Small intestine (tissue), 7 donors: Measurements from ENCODE around the gene TRIOBP. TPM values are rescaled to one million over a fixed set of nuclear protein-coding genes. Genes with fewer than 3 reads are reported as not detected.
"Not testable (repeated sequence)": the region's sequence is repeated elsewhere in the genome, so short reads cannot be mapped to it uniquely, and the experiment has no call there.

ENCODE experiments used
- DNase-seq, 2 donors: peaks; one replicate each; pipeline versions ENCODE4 v3.0.0 to v3.0.0-alpha.2; 2013
- FAIRE-seq: peaks from 2 replicates; lab custom pipeline; 2012; peaks lifted over from hg19 to GRCh38; lab: Jason Lieb, UNC
- H3K27ac ChIP-seq, 3 donors: one replicate each; pipeline ENCODE4 v1.5.1; 2013; ENCODE audit warnings: low read length in 2 of 3, mild to moderate bottlenecking in 2 of 3, control low read depth in 1 of 3, inconsistent platforms in 1 of 3, low read depth in 1 of 3, moderate library complexity in 1 of 3
- H3K27me3 ChIP-seq, 3 donors: one replicate each; pipeline ENCODE4 v1.6.1; 2013; ENCODE audit warnings: low read length in 3 of 3, inconsistent platforms in 1 of 3; ENCODE audit not compliant: control insufficient read depth in 3 of 3, insufficient read depth in 3 of 3
- H3K36me3 ChIP-seq, 3 donors: one replicate each; pipeline ENCODE4 v1.6.1; 2013; ENCODE audit warnings: low read length in 3 of 3, inconsistent platforms in 1 of 3, low read depth in 1 of 3, mild to moderate bottlenecking in 1 of 3, moderate library complexity in 1 of 3; ENCODE audit not compliant: control insufficient read depth in 3 of 3, insufficient read depth in 2 of 3
- H3K4me1 ChIP-seq, 3 donors: one replicate each; pipeline ENCODE4 v1.6.1; 2013; ENCODE audit warnings: low read length in 2 of 3, inconsistent platforms in 1 of 3, low read depth in 1 of 3, mild to moderate bottlenecking in 1 of 3, moderate library complexity in 1 of 3; ENCODE audit not compliant: control insufficient read depth in 3 of 3, insufficient read depth in 2 of 3
- H3K4me3 ChIP-seq, 3 donors: one replicate each; pipeline ENCODE4 v1.5.1; 2013; ENCODE audit warnings: low read length in 3 of 3, control low read depth in 1 of 3, inconsistent platforms in 1 of 3, low read depth in 1 of 3, mild to moderate bottlenecking in 1 of 3, moderate library complexity in 1 of 3
- H3K9me3 ChIP-seq, 2 donors: one replicate each; pipeline ENCODE4 v1.6.1; 2013; ENCODE audit warnings: low read depth in 1 of 2, low read length in 1 of 2; ENCODE audit not compliant: control insufficient read depth in 2 of 2, insufficient read depth in 1 of 2
- WGBS, 3 donors: extraction: QIAGEN DNeasy Blood & Tissue Kit; methylation state at CpG; one replicate each; pipeline ENCODE4 v1.1.7; 2013; 5-methylcytosine and 5-hydroxymethylcytosine counted together
- polyA plus RNA-seq, 4 donors: library from polyadenylated mRNA; stranded (reverse) in 3 of 4; unstranded in 1 of 4; fragments of 200-250 nt in 3 of 4; fragments of 120-200 nt in 1 of 4; gene quantifications; one replicate each; pipeline versions ENCODE4 v1.2.1 to v1.2.3, GENCODE V29; 2013
- donor health status: healthy with polysubstance abuse.
- donor health status: control.
- donor health status: control.
- donor health status: Bipolar disorder and iron deficiency.
- donor health status: healthy.

TRIOBP gene
- polyA plus RNA-seq, 4 donors, result 20.4 to 46.8 (median 35.2) TPM

GRCh38 chr22:37709445-37709765 lies 12.6 kb downstream of the TRIOBP start:
- FAIRE-seq (no peak), DNase-seq (no peak)
- peaks cover 0 to 26% (median 0%) of the 10 kb centered on the region in 3 donors for H3K36me3 ChIP-seq
- H3K4me1 ChIP-seq, result no peaks in the 10 kb centered on the region
- no peaks in the 10 kb centered on the region for H3K27me3 ChIP-seq
- 95 to 96% (median 96%) methylated on average over 14 to 15 of the region's 15 CpGs for WGBS, 3 donors
- no peak overlapping the region for H3K27ac ChIP-seq
- H3K9me3 ChIP-seq, result peaks cover 0 to 6% of the 10 kb centered on the region in 2 donors
- no peak overlapping the region for H3K4me3 ChIP-seq

DNA sequence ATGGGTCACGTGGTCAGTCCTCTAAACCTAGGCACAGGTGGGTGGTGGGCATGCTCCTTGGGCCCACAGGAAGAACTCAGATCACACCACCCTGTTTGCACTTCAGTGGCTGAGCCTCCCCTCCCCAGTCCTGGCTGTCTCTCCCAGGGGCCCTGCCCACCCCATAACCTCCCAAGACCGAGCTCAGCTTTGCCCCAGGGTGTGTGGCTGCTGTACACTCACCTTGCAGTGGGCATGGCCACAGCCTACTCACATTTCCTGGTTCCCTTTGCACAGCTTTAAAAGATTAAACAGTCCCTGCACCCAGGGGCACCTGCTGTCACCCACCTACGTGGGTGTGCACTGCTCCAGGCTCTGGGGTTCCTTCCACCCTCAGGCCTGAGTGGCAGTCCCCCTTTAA lies 13.8 kb downstream of the TRIOBP start:
- no peak for FAIRE-seq
- peaks cover 0 to 6% of the 10 kb centered on the region in 2 donors for H3K9me3 ChIP-seq
- WGBS, 3 donors, result 74 to 80% (median 78%) methylated on average over 3 of the region's 3 CpGs
- peaks cover 0 to 28% (median 0%) of the 10 kb centered on the region in 3 donors for H3K36me3 ChIP-seq
- H3K27ac ChIP-seq, result no peak overlapping the region
- no peak for DNase-seq
- no peaks in the 10 kb centered on the region for H3K4me1 ChIP-seq
- H3K4me3 ChIP-seq, result no peak overlapping the region
- no peaks in the 10 kb centered on the region for H3K27me3 ChIP-seq

DNA sequence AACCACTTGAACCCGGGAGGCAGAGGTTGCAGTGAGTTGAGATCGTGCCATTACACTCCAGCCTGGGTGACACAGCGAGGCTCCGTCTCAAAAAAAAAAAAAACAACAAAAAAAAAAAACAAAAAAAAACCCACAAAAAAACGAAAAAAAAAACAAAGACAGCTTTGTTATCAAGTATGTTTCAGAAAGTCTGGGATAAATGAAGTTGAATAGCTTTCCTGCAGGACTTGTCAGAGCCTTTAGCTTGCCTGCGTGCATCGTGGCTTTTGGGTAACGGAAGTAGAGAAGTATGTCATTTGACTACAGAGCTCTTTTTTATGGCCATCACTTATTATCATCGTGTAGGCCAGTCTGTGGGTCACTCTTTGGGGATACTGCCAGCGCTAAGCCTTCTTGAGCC lies 14.6 kb downstream of the TRIOBP start:
- 88 to 92% (median 91%) methylated on average over 10 of the region's 10 CpGs for WGBS, 3 donors

DNA sequence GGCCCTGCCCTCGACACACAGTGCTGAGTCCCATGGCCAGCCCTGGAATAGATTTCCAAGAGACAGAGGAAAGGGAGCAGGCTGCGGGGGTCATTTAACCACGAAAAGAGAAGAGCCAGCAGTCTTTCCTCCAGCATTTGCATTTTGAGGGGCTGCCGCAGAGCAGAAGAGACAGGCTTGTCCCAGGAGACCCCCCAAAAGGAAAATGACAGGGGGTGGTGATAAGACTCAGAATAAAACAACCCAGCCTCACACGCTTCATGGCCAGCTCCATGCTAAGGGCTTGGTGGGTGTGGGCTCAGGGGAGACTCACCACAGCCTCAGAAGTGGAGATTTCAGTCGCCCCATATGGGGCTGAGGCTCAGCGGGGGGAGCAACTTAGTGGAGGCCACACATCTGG lies 16.9 kb downstream of the TRIOBP start:
- 89 to 94% (median 90%) methylated on average over 7 of the region's 7 CpGs for WGBS, 3 donors
- no peak overlapping the region for H3K27ac ChIP-seq
- no peak overlapping the region for H3K4me3 ChIP-seq
- H3K4me1 ChIP-seq, result no peaks in the 10 kb centered on the region
- peaks cover 0 to 23% (median 0%) of the 10 kb centered on the region in 3 donors for H3K36me3 ChIP-seq
- H3K9me3 ChIP-seq, result peaks cover 0 to 6% of the 10 kb centered on the region in 2 donors
- no peaks in the 10 kb centered on the region for H3K27me3 ChIP-seq
- no peak for DNase-seq
- no peak for FAIRE-seq

More for the DNA sequence above, 14.6 kb downstream of the TRIOBP start:
- FAIRE-seq (no peak), DNase-seq (no peak)
- Histone ChIP-seq H3K4me3 (no peak overlapping the region), H3K9me3 (peaks cover 0 to 6% of the 10 kb centered on the region in 2 donors), H3K27ac (no peak overlapping the region), H3K27me3 (no peaks in the 10 kb centered on the region), H3K36me3 (peaks cover 0 to 24% (median 0%) of the 10 kb centered on the region in 3 donors), H3K4me1 (no peaks in the 10 kb centered on the region)

DNA sequence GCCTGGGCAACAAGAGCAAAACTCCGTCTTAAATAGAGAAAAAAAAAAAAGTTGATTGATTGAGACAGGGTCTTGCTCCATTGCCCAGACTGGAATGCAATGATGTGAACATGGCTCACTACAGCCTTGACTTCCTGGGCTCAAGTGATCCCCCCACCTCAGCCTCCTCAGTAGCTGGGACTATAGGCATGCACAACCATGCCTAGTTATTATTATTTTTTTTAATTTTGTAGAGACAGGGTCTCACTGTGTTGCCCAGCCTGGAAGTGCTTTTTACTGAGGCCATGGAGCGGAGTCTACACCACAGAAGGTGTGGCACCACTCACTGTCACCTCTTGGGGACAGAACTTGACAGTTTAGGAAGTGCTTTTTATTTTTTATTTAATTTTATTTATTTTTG lies 17.8 kb downstream of the TRIOBP start:
- Histone ChIP-seq H3K4me3 (no peak overlapping the region), H3K9me3 (no peaks in the 10 kb centered on the region), H3K36me3 (peaks cover 0 to 19% (median 0%) of the 10 kb centered on the region in 3 donors), H3K4me1 (no peaks in the 10 kb centered on the region), H3K27ac (no peak overlapping the region), H3K27me3 (no peaks in the 10 kb centered on the region)
- FAIRE-seq, result no peak
- no peak for DNase-seq
- 85 to 98% (median 88%) methylated on average over 2 of the region's 2 CpGs for WGBS, 3 donors

DNA sequence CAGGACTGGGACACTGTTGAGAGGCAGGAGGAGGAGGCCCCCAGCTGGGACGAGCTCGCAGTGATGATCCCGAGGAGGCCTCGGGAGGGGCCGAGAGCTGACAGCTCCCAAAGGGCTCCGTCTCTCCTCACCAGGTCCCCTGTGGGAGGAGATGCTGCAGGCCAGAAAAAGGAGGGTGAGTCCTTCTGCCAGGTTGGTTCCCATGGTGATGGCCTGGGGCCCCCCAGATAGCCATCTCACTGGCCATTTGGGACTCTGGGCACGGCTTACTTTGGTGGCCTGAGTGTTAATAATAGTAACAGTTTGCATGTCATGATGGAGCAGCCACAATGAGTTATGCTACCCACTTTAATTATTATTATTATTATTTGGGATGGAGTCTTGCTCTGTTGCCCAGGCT lies 18.9 kb downstream of the TRIOBP start:
- no peaks in the 10 kb centered on the region for H3K9me3 ChIP-seq
- FAIRE-seq (no peak), DNase-seq (no peak)
- no peak overlapping the region for H3K4me3 ChIP-seq
- 87 to 98% (median 97%) methylated on average over 7 of the region's 7 CpGs for WGBS, 3 donors
- H3K27me3 ChIP-seq, result no peaks in the 10 kb centered on the region
- no peaks in the 10 kb centered on the region for H3K4me1 ChIP-seq
- H3K27ac ChIP-seq, result no peak overlapping the region
- peaks cover 0 to 15% (median 0%) of the 10 kb centered on the region in 3 donors for H3K36me3 ChIP-seq

DNA sequence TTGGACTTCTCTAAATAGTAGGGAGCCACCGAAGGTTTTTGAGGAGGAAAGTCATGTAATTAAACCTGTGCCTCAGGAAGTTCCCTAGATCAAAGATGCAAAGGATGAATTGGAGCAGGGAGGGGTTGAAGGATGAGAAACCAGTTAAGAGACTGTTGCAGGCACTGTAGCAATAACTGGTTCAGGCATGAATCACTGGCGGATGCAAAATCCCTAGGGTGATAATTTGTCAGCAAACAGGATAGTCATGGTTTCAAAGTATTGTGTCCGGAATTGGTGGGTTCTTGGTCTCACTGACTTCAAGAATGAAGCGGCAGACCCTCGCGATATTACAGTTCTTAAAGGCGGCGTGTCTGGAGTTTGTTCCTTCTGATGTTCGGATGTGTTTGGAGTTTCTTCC lies 19.9 kb downstream of the TRIOBP start:
- FAIRE-seq, result no peak
- 95 to 99% (median 96%) methylated on average over 9 of the region's 9 CpGs for WGBS, 3 donors

DNA sequence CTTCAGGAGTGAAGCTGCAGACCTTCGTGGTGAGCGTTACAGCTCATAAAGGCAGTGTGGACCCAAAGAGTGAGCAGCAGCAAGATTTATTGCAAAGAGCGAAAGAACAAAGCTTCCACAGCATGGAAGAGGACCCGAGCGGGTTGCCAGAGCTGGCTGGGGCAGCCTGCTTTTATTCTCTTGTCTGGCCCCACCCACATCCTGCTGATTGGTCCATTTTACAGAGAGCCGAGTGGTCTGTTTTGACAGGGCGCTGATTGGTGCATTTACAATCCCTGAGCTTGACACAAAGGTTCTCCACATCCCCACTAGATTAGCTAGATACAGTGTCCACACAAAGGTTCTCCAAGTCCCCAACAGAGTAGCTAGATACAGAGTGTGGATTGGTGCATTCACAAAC lies 20.4 kb downstream of the TRIOBP start:
- not testable (repeated sequence) for H3K9me3 ChIP-seq, FAIRE-seq, H3K4me1 ChIP-seq, DNase-seq, H3K27ac ChIP-seq, H3K4me3 ChIP-seq, H3K27me3 ChIP-seq
- peaks cover 0 to 12% (median 0%) of the 10 kb centered on the region in 3 donors for H3K36me3 ChIP-seq
- WGBS, 3 donors, result 84 to 97% (median 91%) methylated on average over 7 of the region's 7 CpGs

More for the DNA sequence above, 19.9 kb downstream of the TRIOBP start:
- no peaks in the 10 kb centered on the region for H3K9me3 ChIP-seq
- DNase-seq, result no peak
- H3K27ac ChIP-seq, result no peak overlapping the region
- H3K4me1 ChIP-seq, result no peaks in the 10 kb centered on the region
- no peak overlapping the region for H3K4me3 ChIP-seq
- no peaks in the 10 kb centered on the region for H3K27me3 ChIP-seq
- peaks cover 0 to 12% (median 0%) of the 10 kb centered on the region in 3 donors for H3K36me3 ChIP-seq

DNA sequence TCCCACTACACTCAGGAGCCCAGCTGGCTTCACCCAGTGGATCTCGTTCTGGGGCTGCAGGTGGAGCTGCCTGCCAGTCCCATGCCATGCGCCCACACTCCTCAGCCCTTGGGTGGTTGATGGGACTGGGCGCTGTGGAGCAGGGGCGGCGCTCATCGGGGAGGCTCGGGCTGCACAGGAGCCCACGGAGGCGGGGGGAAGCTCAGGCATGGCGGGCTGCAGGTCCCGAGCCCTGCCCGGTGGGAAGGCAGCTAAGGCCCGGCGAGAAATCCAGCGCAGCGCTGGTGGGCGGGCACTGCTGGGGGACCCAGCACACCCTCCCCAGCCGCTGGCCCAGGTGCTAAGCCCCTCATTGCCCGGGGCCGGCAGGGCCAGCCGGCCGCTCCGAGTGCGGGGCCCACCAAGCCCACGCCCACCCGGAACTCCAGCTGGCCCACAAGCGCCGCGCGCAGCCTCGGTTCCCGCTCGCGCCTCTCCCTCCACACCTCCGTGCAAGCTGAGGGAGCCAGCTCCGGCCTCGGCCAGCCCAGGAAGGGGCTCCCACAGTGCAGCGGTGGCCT lies 21.0 kb downstream of the TRIOBP start:
- 94 to 95% (median 95%) methylated on average over 30 to 38 of the region's 38 CpGs for WGBS, 3 donors
- H3K36me3 ChIP-seq, result peaks cover 0 to 12% (median 0%) of the 10 kb centered on the region in 3 donors
- H3K4me1 ChIP-seq, H3K4me3 ChIP-seq, DNase-seq, FAIRE-seq, H3K27me3 ChIP-seq, H3K9me3 ChIP-seq, H3K27ac ChIP-seq: not testable (repeated sequence)
